Parathyroid adenoma (tissue), 2 donors: ENCODE measurements around the gene TCEAL6.
"Not testable (repeated sequence)": the region's sequence is repeated elsewhere in the genome, so short reads cannot be mapped to it uniquely, and the experiment has no call there.

Experiments
- H2AFZ ChIP-seq: fragments of 300-600 bp; sonication (generic); one replicate; pipeline ENCODE4 v1.7.0; 2017; ENCODE audit warnings: antibody characterized with exemption, mild to moderate bottlenecking
- H3K27ac ChIP-seq: fragments of 300-600 bp; sonication (generic); one replicate; pipeline ENCODE4 v1.7.0; 2017
- H3K27me3 ChIP-seq: fragments of 300-600 bp; sonication (generic); one replicate; pipeline ENCODE4 v1.7.0; 2017; ENCODE audit warnings: low read length; ENCODE audit not compliant: control insufficient read depth, insufficient read depth
- H3K36me3 ChIP-seq: fragments of 300-600 bp; sonication (generic); one replicate; pipeline ENCODE4 v1.7.0; 2017; ENCODE audit warnings: low read length; ENCODE audit not compliant: control insufficient read depth, insufficient read depth
- H3K4me1 ChIP-seq: fragments of 300-600 bp; sonication (generic); one replicate; pipeline ENCODE4 v1.7.0; 2017; ENCODE audit warnings: control low read depth
- H3K4me2 ChIP-seq: fragments of 300-600 bp; sonication (generic); one replicate; pipeline ENCODE4 v1.7.0; 2017; ENCODE audit warnings: low read length
- H3K4me3 ChIP-seq: fragments of 300-600 bp; sonication (generic); one replicate; pipeline ENCODE4 v1.7.0; 2017; ENCODE audit warnings: low read depth, low read length
- H3K79me2 ChIP-seq: fragments of 300-600 bp; sonication (generic); one replicate; pipeline ENCODE4 v1.7.0; 2017; ENCODE audit warnings: control low read depth
- H3K9ac ChIP-seq: fragments of 300-600 bp; sonication (generic); one replicate; pipeline ENCODE4 v1.7.0; 2017; ENCODE audit warnings: mild to moderate bottlenecking
- H3K9me3 ChIP-seq: fragments of 300-600 bp; sonication (generic); one replicate; pipeline ENCODE4 v1.7.0; 2017; ENCODE audit warnings: low read length; ENCODE audit not compliant: control insufficient read depth
- CTCF ChIP-seq: fragments of 300-600 bp; sonication (generic); IDR thresholded peaks from one replicate; pipeline ENCODE4 v1.7.0; 2017; ENCODE audit warnings: antibody characterized with exemption, mild to moderate bottlenecking
- donor health status: primary hyperparathyroidism.

The TCEAL6 gene

GRCh38 chrX:102138064-102138463 is 4.2 kb downstream of the TCEAL6 start:
- Histone ChIP-seq H3K27me3 (no peaks in the 10 kb centered on the region), H3K4me3 (no peak overlapping the region), H3K4me1 (no peaks in the 10 kb centered on the region), H3K79me2 (no peaks in the 10 kb centered on the region), H3K27ac (no peak overlapping the region), H3K9ac (no peak overlapping the region), H3K9me3 (no peaks in the 10 kb centered on the region), H2AFZ (no peak overlapping the region), H3K4me2 (no peak overlapping the region), H3K36me3 (no peaks in the 10 kb centered on the region)
- TF ChIP-seq CTCF = no peak

- Histone ChIP-seq H3K36me3 (no peaks in the 10 kb centered on the region), H3K9me3 (no peaks in the 10 kb centered on the region), H3K9ac (no peak overlapping the region), H3K79me2 (no peaks in the 10 kb centered on the region), H3K27me3 (no peaks in the 10 kb centered on the region), H3K27ac (no peak overlapping the region), H2AFZ (no peak overlapping the region), H3K4me1 (no peaks in the 10 kb centered on the region), H3K4me2 (no peak overlapping the region), H3K4me3 (no peak overlapping the region)
- TF ChIP-seq CTCF = peak; percentile 33
Observed at GRCh38 chrX:102129473-102129872, 12.8 kb downstream of the TCEAL6 start.

GRCh38 chrX:102126863-102127262 is 15.4 kb downstream of the TCEAL6 start:
- Histone ChIP-seq H3K4me1 (no peaks in the 10 kb centered on the region), H3K27ac (peak overlapping the region; percentile 70), H3K4me2 (no peak overlapping the region), H3K9ac (no peak overlapping the region), H3K36me3 (no peaks in the 10 kb centered on the region), H3K79me2 (no peaks in the 10 kb centered on the region), H3K4me3 (no peak overlapping the region), H3K27me3 (no peaks in the 10 kb centered on the region), H3K9me3 (no peaks in the 10 kb centered on the region), H2AFZ (no peak overlapping the region)
- no peak for TF ChIP-seq CTCF

- H3K9ac ChIP-seq, H3K4me1 ChIP-seq, H3K79me2 ChIP-seq, H3K36me3 ChIP-seq, H3K27me3 ChIP-seq, H3K9me3 ChIP-seq: not testable (repeated sequence)
- Histone ChIP-seq H3K4me3 (peak overlapping the region; percentile 27), H3K27ac (peak overlapping the region; percentile 70), H3K4me2 (peak overlapping the region; percentile 42), H2AFZ (peak overlapping the region; percentile 50)
Observed at GRCh38 chrX:102126080-102126818, 16.0 kb downstream of the TCEAL6 start.

- not testable (repeated sequence) for H3K27me3 ChIP-seq, H3K4me1 ChIP-seq, H3K9me3 ChIP-seq, H3K36me3 ChIP-seq, H3K79me2 ChIP-seq, H3K9ac ChIP-seq
- H3K27ac ChIP-seq = peak within 1 kb of the TSS; percentile 70
- peak within 1 kb of the TSS; percentile 89 for H2AFZ ChIP-seq
- peak within 1 kb of the TSS; percentile 58 for H3K4me2 ChIP-seq
- H3K4me3 ChIP-seq = peak within 1 kb of the TSS; percentile 34
Observed at GRCh38 chrX:102125436-102125835, 16.8 kb downstream of the TCEAL6 start, which contains the start of gene TCEAL2. TSS of gene TCEAL2 (plus strand) at chrX:102125679. CDS start at chrX:102126831, 1,152 bp downstream.

GRCh38 chrX:102125014-102125413 is 17.3 kb downstream of the TCEAL6 start:
- H3K79me2 ChIP-seq, H3K4me1 ChIP-seq, H3K9me3 ChIP-seq, H3K36me3 ChIP-seq, H3K9ac ChIP-seq, H3K27me3 ChIP-seq: not testable (repeated sequence)
- peak overlapping the region; percentile 89 for H2AFZ ChIP-seq
- H3K4me3 ChIP-seq = peak overlapping the region; percentile 34
- peak overlapping the region; percentile 58 for H3K4me2 ChIP-seq
- peak overlapping the region; percentile 55 for H3K27ac ChIP-seq
